GM21723 (cell line): ENCODE measurements around the gene ZDHHC11.
"Not testable (repeated sequence)": the region's sequence is repeated elsewhere in the genome, so short reads cannot be mapped to it uniquely, and the experiment has no call there.

Experiments used
- ATAC-seq: cut with Tn5 transposase; IDR thresholded peaks from one replicate; pipeline ENCODE4 v1.9.1; 2021; ENCODE audit warnings: mild to moderate bottlenecking, moderate library complexity; ENCODE audit not compliant: unreplicated experiment

The ZDHHC11 gene

DNA sequence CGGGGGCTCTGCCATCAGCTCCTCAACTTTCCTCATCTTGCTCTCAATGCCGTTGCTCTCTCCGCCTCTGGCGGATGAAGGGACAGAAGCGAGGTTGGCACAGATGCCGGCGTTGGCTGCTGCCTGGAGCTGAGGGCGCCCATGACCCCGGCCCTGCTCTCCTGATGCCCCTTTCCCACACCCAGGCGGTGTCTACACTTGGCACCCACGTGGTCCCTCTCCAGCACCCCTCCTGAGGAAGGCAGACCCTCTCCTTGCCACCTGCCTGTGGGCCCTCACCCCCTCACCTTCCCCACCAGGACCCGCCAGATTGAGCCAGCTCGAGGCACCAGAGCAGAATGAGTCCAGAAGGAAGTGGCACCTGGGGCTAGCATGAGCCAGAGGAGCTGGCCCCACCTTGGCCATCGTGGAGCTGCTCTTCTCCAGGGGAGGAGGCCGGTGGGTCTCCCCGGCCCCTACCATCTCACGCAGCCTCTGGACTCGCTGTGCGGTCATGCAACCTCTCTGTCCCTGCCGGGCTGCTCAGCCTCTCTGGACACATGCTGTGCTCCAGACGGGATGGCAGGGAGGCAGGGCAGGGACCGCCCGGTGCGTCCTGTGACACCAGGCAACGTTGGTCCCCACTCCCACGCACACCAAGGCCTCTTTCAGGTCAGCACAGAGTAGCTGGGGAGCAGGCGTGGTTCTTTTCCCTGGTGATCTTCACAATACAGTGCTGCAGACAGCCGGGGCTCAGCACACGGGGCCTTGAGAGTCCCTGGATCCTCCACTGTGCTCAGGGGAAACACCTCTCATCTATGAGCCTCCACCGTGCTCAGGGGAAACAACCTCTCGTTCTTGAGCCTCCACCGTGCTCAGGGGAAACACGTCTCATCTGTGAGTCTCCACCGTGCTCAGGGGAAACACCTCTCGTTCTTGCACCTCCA lies 4.8 kb downstream of the ZDHHC11 start:
- not testable (repeated sequence) for ATAC-seq

DNA sequence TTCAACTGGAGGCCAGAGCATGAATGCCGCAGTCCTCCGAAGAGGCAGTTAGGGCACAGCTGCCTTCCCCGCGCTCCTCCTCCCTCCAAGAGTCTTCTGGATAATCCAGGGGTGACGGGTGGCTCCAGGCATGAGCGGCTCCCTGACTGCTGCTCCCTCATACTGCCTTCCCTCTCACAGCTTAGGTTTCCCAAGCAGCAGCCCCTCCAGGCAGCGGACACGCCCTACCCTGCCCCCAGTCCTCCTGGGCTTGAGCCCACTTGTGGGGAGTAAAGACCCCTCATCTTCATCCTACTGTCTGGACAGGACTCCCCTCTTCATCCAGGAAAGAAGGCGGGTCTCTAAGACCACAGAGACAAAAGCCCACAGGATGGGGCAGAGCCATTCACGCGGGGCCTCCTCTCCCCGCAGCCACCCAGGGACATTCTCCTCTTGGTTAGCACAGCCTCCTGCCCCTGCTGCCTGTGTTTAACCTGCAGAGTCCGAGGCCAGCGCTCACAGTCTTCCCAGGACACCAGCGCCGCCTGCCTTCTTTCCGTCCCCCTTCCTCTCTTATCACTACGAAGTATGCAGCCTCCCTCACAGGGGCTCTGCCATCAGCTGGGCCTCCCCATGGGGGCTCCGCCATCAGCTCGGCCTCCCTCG lies 5.6 kb downstream of the ZDHHC11 start:
- not testable (repeated sequence) for ATAC-seq

DNA sequence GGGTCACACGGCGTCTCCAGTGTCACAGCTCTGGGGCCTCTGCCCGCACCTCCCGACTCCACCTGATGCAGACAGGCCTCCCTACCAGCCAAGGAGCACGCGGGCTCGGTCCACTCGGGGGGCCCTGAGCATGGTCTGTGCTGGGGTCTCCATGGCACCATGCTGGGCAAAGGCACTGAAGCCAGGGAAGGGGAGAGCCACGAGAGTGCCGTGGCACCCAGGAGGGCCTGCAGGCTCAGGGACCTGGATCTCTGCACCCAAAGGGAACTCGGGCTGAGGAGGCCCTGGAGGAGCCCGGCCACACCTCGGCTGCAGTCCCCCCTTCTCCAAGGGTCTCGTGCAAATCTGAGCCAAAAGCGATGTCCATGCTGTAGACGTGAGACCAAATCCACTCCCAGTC lies 6.4 kb downstream of the ZDHHC11 start:
- not testable (repeated sequence) for ATAC-seq

DNA sequence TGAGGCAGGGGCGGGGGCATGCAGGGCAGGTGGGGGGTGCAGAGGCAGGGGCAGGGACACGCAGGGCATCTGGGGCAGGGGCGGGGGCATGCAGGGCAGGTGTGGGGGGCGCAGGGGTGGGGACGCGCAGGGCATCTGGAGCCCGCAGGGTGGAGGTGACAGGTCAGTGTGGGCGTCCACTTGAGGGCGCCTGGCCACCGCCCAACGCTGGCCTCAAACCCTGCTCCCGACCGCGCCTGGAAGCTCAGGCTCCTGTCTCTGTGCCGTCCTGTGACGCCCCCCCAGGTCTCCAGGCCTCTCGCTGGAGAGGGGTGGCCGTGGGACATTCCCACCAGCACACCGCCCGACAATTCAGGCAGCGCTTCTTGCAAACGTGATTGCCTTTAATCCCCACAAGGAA lies 6.9 kb downstream of the ZDHHC11 start:
- not testable (repeated sequence) for ATAC-seq

DNA sequence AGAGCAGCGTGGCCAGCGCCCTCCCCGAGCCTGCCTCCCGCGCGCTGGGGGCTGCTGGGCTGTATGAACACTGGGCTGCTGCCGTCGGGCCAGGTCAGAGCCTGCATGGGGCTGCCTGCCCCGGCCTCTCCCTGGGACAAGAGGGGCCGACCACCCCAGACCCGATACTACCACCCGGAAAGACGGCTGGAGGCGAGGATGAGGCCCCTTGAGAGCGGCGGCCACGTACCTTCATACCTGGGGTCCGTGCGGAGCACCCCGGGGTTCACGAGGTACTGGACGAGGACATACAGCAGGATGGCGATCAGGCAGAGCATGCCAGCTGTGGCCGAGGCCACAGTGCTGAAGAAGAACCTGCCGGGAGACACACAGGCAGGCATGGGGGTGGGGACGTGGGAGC lies 7.4 kb downstream of the ZDHHC11 start:
- not testable (repeated sequence) for ATAC-seq

DNA sequence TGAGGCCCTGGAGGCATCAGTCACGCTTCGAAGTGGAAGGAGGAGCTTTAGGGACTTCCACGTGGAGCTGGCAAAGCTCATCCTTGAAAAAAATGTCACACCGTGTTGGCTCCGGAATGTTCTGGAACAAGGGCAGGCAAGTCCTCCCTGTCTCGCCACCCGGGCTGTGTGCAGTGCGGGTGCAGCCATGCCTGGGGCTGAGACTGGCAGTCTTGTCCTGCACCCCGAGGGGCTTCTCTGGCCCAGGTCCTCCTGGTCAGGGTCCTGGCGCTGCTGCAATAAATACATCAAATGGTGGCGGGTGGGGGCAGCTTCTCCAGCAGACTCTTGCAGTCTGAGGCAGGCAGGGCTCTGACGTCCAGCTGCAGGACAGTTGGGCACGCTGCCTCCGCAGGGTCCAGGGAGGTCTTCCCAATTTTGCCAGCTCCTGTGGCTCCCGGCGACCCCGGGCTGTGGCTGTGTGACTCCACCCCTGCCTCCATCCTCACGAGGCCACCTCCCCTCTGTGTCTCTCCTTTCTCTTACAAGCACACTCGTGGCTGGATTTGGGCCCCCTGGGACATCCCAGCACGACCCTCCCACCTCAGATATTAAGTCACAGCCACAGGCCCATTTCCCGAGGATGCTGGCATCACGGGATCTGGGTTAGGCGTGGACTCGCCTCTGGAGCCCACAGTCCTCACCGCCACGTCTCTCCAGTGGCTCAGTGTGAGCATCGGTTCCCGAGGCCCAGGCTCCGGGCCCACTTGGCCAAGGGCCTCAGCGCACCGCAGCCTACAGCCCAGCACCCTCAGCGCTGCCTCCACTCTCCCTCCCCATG lies 8.2 kb downstream of the ZDHHC11 start:
- not testable (repeated sequence) for ATAC-seq

DNA sequence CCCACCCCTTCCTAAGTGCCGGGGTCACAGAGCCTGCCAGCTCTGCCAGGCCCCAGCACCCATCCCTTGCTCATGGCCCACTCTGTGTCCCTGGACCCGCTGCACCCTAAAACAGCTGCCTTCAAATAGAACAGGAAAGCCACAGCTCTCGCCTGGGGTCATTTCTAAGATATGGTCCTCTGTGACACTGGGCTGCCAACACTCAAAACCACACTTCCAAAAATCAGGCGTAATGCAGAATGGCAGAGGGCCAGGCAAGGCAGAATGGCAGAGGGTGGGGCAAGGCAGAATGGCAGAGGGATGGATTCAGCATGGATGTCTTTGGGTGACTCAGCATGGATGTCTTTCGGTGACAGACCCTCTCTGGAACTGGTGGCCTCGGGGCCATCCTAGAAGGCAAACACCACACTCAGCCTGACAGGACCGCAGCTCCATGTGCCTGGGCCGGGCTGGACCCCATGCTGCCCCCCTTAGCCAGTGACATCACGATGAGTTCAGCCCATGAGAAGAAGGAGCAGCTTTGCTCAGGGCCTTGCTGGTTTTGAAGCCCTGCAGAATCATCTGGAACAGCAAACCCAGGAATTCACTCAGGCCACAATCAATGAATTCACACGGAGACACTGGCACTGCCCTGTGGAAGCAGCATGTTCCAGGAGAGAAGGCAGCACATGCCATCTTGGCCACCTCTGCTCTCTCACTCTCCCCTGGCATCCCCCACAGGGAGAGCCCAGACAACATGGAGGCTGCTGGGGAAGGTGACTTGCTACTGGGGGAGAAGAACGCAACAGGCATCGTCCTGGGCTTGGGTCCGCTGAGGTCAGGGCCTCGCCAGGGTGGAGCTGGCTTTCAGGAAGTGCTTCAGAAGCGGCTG lies 9.0 kb downstream of the ZDHHC11 start:
- ATAC-seq, result not testable (repeated sequence)

DNA sequence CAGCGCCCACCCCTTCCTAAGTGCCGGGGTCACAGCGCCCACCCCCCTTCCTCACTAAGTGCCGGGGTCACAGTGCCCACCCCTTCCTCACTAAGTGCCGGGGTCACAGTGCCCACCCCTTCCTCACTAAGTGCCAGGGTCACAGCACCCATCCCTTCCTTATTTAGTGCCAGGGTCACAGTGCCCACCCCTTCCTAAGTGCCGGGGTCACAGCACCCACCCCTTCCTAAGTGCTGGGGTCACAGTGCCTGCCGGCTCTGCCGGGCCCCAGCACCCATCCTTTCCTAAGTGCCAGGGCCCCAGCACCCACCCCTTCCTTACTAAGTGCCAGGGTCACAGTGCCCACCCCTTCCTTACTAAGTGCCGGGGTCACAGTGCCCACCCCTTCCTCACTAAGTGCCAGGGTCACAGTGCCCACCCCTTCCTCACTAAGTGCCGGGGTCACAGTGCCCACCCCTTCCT lies 9.8 kb downstream of the ZDHHC11 start:
- not testable (repeated sequence) for ATAC-seq

DNA sequence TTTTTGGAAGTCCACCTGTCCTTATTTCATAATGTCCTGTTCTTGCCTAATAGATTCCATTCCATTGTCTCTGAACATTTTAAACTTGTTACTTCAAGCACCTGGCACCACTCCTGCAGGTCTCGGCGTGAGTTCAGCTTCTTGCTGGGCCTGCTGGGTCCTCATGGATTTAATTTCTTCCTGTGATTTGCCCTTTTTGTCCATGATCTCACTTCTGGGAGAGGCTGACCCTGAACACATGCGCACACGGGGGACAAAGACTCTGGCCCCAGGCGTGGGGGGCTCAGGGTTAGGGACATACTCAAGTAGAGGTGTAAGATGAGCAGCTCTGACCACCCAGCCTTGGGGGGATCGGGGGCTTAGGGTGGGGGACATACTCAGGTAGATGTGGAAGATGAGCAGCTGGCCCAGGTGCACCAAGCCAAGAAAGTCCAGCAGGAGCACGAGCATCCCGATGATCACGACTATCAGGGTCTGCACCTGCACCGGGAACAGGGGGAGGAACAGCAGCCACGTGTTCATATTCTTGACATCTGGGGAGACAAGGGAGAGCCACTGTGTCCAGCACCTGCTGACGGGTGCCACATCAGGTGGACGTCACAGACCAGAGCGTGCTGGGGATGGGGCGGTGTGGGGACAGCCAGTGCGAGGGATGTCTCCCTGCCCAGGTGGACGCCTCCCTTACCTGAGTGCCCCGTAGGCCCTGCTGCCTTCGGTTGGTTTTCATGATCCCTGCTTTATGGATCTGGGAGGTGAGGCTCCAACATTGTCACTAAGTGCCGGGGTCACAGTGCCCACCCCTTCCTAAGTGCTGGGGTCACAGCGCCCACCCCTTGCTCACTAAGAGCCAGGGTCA lies 10.4 kb downstream of the ZDHHC11 start:
- ATAC-seq, result not testable (repeated sequence)

DNA sequence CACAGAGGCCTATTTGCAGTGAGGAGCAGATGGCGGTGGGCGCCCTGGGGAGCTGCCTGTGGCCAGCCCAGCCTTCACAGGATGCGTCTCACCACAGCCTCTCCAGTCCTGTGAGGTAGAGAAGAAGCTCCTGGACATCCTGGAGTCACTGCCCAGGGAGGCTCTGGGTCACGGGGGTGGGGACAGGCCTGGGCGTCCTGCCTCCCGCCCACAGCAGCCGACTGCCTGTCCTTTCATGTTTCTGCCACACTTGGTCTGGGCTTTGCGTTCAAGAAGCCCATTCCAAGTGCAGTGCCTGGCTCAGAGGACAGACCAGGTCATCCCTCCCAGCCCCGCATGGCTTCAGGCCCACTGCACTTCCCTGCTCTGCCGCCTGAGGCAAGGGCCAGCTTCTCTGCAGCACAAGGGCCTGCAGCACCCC lies 12.3 kb downstream of the ZDHHC11 start:
- not testable (repeated sequence) for ATAC-seq

DNA sequence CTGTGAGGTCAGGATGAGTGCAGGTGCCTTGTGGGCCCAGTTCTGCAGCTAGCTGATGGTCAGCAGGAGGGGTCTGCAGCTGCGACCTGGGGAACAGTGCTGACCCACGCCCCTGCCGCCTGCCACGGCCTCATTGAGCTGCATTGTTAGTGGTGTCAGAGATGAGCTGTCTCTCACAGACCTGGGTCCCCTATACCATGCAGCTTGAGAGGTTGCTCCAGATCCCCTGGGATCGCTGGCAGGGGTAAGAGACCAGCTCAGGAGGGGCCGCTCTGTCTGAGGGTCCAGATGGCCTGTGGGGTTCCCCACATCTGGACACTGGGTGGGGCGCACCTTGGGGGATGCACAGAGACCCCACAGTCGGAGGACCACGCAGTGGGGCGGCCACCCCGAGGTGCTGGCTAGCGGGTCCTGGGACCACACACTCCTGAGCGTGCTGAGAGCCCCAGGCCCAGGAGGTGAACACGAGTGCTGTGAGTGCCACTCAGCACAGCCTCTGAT lies 13.1 kb downstream of the ZDHHC11 start:
- ATAC-seq, result not testable (repeated sequence)

DNA sequence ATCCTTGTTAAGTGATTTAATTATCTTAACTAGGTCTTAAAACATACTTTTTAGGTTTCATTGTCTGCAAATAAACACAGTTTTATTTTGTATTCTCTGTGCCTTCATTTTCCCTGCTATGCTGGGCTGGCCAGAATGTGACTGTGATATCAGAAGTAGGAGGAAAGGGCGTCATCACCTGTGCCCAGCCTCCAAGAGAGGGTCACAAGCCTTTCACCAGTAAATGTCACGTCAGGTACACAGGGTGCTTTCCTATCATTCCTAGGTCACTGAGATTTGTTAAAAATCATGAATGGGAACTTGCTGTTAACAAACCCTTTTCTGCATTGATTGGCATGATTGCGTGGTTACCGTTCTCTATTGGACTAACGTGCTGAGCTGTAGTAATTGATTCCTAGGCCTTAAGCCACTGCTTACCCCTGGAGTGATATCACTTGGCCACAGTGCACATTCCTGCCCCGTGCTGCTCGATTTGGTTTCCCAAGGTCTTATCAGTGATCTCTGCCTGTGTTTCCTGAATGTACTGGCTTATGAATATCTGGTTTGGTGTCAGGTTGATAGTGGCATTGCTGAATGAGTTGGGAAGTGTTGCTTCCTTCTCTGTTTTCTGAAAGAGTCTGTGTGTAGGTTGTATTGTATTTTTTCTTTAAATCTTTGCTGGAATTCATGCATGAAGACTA lies 14.7 kb downstream of the ZDHHC11 start:
- ATAC-seq, result not testable (repeated sequence)

DNA sequence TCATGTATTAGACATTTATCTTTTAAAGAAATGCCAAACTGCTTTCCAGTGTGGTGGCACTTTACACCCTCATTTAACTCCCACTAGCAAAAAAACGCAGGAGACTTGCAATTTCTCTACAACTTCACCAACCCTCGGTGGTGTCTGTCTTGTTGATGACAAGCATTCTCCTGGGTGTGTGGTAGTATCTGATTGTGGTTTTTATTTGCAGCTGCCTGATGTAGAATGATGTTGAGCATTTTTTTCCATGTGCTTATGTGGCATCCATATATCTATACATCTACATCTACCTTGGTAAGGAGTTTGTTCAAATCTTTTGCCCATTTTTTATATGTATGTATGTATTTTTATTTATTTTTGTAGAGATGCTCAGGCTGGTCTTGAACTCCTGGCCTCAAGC lies 16.8 kb downstream of the ZDHHC11 start:
- ATAC-seq, result not testable (repeated sequence)

DNA sequence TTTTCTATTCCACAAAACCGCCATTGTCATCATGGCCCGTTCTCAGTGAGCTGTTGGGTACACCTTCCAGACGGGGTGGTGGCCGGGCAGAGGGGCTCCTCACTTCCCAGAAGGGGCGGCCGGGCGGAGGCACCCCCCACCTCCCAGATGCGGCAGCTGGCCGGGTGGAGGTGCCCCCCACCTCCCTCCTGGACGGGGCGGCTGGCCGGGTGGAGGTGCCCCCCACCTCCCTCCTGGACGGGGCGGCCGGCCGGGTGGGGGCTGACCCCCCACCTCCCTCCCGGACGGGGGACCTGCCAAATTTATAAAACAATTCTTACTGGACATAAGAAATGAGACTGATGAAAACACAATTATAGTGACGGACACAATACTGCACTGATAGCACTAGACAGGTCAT lies 22.6 kb downstream of the ZDHHC11 start:
- not testable (repeated sequence) for ATAC-seq

DNA sequence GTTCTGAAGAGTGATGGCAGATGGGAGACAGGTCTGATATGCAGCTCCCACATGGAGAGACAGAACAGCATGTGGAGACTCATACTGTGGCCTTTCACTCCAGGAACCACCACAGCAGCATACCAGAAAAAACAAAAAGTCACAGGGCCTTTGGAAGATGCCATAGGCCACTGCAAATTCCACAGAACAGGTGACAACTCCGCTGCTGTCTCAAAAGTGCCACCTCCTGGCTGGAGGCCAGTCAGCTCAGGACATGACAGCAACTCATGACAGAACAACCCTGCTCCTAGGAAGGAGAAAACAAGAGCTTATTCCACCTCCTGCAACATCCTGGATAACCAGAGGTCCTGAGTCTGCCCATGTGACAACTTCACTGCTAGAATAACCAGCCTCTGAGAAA lies 25.2 kb downstream of the ZDHHC11 start:
- not testable (repeated sequence) for ATAC-seq

DNA sequence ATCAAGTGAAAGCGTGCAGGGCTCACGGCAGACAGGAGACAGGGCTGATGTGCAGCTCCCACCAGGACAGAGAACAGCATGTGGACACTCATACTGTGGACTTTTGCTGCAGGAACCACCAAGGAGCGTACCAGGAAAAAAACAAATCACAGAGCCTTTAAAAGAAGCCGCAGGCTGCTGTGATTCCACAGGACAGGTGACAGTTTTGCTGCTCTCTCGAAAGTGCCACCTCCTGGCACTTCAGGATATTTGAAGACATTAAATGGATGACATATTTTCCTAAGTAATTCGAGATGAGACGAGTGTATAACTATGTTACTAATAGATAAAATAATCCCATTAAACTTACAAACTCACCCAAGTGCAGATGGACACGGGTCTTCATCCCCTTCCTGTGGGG lies 29.3 kb downstream of the ZDHHC11 start:
- no peak for ATAC-seq

DNA sequence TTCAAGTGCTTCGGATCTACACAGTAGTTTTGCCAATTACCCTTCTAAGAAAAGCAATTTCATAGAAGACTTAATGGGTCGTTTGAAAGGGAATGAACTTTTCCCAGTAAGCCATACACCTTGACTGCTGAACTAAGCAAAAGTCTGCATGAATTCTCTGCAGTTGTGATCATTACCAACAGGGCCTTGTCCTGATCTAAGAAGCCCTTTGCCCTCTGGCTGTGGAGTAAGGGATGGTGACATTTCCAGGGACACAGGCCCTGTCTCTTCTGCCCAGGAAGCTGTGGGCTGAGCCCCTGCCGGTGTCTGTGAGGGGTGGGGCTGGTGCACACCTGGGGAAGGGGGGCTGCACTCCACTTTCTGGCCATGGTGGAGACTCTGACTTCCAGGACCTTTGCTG lies 30.5 kb downstream of the ZDHHC11 start:
- ATAC-seq, result no peak

DNA sequence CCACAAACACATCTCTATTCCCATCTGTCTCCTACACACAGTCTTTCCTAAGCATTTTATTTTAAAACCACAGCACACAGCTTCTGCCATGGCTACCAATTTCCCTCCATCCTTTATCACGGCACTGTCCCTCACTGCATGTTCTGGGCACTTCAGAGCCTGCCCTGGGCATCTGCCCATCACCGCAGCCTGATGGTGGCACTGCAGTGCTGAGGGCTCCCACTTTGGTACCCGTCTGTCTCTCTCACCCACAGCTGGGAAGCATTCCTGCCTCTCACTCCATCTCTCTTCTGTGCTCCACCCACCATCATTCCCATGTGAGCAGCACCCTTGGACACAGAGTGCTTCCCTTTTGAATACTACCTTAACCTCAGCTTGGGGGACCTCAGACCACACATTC lies 31.7 kb downstream of the ZDHHC11 start:
- ATAC-seq, result no peak
